CD4-positive, alpha-beta T cell (primary cell): Measurements from ENCODE around the gene CTLA4. TPM values are rescaled to one million over a fixed set of nuclear protein-coding genes. Genes with fewer than 3 reads are reported as not detected.

Experiments used
- ATAC-seq: fragments of 200-7000 bp; cut with Tn5 transposase; one replicate; pipeline ENCODE4 v1.10.0; 2022; ENCODE audit warnings: mild to moderate bottlenecking; ENCODE audit not compliant: poor library complexity
- CTCF ChIA-PET: fragments of 350-600 bp; sonication (Branson Sonifier 250); formaldehyde crosslinking; loops from one replicate; lab custom pipeline; 2021; ENCODE audit warnings: antibody characterized with exemption, inconsistent platforms; lab: Charles Lee
- POLR2A ChIA-PET: fragments of 350-600 bp; sonication (Branson Sonifier 250); formaldehyde crosslinking; loops from one replicate; lab custom pipeline; 2021; ENCODE audit warnings: antibody characterized with exemption, inconsistent platforms; lab: Charles Lee
- DNase-seq, 14 experiments: peaks; one replicate each; pipeline ENCODE4 v3.0.0-alpha.2; 2013 to 2020; ENCODE audit warnings: mixed read lengths in 2 of 14
- H3K27ac ChIP-seq, 2 donors: one replicate each; pipeline versions ENCODE4 v1.5.1 to v1.7.0; 2013; ENCODE audit warnings: low read length in 2 of 2, low read depth in 1 of 2, mild to moderate bottlenecking in 1 of 2
- H3K27me3 ChIP-seq, 2 experiments: 1 replicate in 1 of 2; 2 replicates in 1 of 2; pipeline versions ENCODE4 v1.6.1 to v1.7.0; 2013; ENCODE audit warnings: low read length in 2 of 2, control low read depth in 1 of 2, mild to moderate bottlenecking in 1 of 2, moderate library complexity in 1 of 2; ENCODE audit not compliant: insufficient read depth in 2 of 2, control insufficient read depth in 1 of 2
- H3K36me3 ChIP-seq: one replicate; pipeline ENCODE4 v1.6.1; 2013; ENCODE audit warnings: low read length, control low read depth; ENCODE audit not compliant: insufficient read depth
- H3K4me1 ChIP-seq: one replicate; pipeline ENCODE4 v1.6.1; 2013; ENCODE audit warnings: low read length, control low read depth; ENCODE audit not compliant: insufficient read depth
- H3K4me3 ChIP-seq: one replicate; pipeline ENCODE4 v1.5.1; 2013; ENCODE audit warnings: mild to moderate bottlenecking, low read length, moderate library complexity
- H3K9me3 ChIP-seq, 2 experiments: 1 replicate in 1 of 2; 2 replicates in 1 of 2; pipeline versions ENCODE4 v1.6.1 to v1.7.0; 2013; ENCODE audit warnings: low read length in 2 of 2, mild to moderate bottlenecking in 2 of 2, control low read depth in 1 of 2, moderate library complexity in 1 of 2; ENCODE audit not compliant: control insufficient read depth in 1 of 2, insufficient read depth in 1 of 2
- H3K27ac Mint-ChIP-seq: one replicate; pipeline ENCODE4 v1.8.0; 2020; ENCODE audit warnings: mixed read lengths
- H3K27me3 Mint-ChIP-seq: one replicate; pipeline ENCODE4 v1.8.0; 2021; ENCODE audit warnings: mixed read lengths
- H3K36me3 Mint-ChIP-seq: one replicate; pipeline ENCODE4 v1.8.0; 2021; ENCODE audit warnings: low read depth, mixed read lengths
- H3K4me1 Mint-ChIP-seq: one replicate; pipeline ENCODE4 v1.8.0; 2021; ENCODE audit warnings: low read depth, mixed read lengths
- H3K4me3 Mint-ChIP-seq: one replicate; pipeline ENCODE4 v1.8.0; 2020; ENCODE audit warnings: mild to moderate bottlenecking, mixed read lengths
- H3K9me3 Mint-ChIP-seq: one replicate; pipeline ENCODE4 v1.8.0; 2020; ENCODE audit warnings: mixed read lengths
- intact Hi-C, 2 experiments: fragments of 100-400 bp; cut with DNase I in 1 of 2; cut with micrococcal nuclease in 1 of 2; formaldehyde crosslinking; loops; one replicate each; pipeline versions ENCODE4 v1.15.1 to v1.9.0; 2023 to 2025; cut with DNase I, micrococcal nuclease
- total RNA-seq, 174 experiments: library from RNA in 2 of 174; stranded (reverse) in 2 of 174; gene quantifications; one replicate each; pipeline ENCODE4 v1.2.3 and lab custom pipeline; 2021 to 2026
- TF ChIP-seq, protein P1 (sequence below): fragments of 200-600 bp; IDR thresholded peaks from one replicate; pipeline ENCODE4 v1.8.0; 2022; ENCODE audit warnings: antibody characterized with exemption, mild to moderate bottlenecking

CTLA4 gene
- total RNA-seq, 2 experiments from 2014 or later, result 49.8 to 52.0 TPM

DNA sequence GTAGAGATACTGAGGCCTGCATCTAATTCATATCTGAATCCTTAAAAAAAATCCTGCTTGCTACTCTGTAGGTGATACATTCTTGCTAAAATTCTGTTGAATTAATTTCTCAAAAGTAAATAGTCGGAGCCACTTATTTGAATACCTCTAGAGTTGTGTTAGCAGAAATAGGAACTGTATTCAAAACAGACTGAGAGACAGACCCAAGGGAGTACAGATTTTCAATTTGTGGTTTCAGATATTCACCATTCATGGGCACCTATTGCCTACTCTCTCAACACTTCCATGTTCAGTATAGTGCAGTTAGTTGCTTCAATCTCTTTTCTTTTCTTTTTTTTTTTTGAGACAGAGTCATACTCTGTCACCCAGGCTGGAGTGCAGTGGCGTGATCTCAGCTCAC, 46.6 kb upstream of the CTLA4 start:
- DNase-seq (no peak), ATAC-seq (no peak)
- ChIA-PET POLR2A (no interaction called here), CTCF (no interaction called here)
- no peaks in the 10 kb centered on the region for H3K4me1 ChIP-seq
- Mint-ChIP-seq H3K36me3 (no peaks in the 10 kb centered on the region), H3K27me3 (no peaks in the 10 kb centered on the region), H3K9me3 (no peaks in the 10 kb centered on the region), H3K4me3 (no peak overlapping the region), H3K27ac (no peak overlapping the region), H3K4me1 (no peaks in the 10 kb centered on the region)
- H3K27ac ChIP-seq, result no peak overlapping the region
- TF ChIP-seq, protein P1, sequence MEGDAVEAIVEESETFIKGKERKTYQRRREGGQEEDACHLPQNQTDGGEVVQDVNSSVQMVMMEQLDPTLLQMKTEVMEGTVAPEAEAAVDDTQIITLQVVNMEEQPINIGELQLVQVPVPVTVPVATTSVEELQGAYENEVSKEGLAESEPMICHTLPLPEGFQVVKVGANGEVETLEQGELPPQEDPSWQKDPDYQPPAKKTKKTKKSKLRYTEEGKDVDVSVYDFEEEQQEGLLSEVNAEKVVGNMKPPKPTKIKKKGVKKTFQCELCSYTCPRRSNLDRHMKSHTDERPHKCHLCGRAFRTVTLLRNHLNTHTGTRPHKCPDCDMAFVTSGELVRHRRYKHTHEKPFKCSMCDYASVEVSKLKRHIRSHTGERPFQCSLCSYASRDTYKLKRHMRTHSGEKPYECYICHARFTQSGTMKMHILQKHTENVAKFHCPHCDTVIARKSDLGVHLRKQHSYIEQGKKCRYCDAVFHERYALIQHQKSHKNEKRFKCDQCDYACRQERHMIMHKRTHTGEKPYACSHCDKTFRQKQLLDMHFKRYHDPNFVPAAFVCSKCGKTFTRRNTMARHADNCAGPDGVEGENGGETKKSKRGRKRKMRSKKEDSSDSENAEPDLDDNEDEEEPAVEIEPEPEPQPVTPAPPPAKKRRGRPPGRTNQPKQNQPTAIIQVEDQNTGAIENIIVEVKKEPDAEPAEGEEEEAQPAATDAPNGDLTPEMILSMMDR, result no peak
- H3K4me3 ChIP-seq, result no peak overlapping the region
- intact Hi-C loops, result no loop called here
- H3K36me3 ChIP-seq, result no peaks in the 10 kb centered on the region
- H3K27me3 ChIP-seq, result no peaks in the 10 kb centered on the region
- no peaks in the 10 kb centered on the region for H3K9me3 ChIP-seq

DNA sequence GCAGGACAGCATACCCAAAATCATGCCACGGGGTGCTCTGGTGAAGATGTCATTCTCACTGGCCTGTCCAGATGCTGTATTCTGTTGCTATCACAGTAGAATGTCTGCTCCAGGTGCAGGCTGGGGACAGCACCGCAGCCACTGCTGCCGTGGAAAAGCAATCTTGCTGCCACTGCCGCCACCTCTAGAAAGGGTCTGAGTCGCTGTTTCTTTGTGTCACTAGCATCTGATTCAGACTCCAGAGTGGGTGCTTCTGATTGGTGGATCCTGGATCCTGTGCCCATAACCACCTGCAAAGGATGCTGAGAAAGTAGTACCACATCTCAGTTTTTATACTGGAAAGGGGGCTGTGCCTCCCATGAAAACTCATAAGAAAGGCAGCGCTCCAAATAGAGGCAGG, 45.3 kb upstream of the CTLA4 start:
- Mint-ChIP-seq H3K9me3 (no peaks in the 10 kb centered on the region), H3K4me3 (no peak overlapping the region), H3K36me3 (no peaks in the 10 kb centered on the region), H3K27ac (no peak overlapping the region), H3K27me3 (no peaks in the 10 kb centered on the region), H3K4me1 (no peaks in the 10 kb centered on the region)
- Histone ChIP-seq H3K4me1 (no peaks in the 10 kb centered on the region), H3K36me3 (no peaks in the 10 kb centered on the region), H3K27ac (no peak overlapping the region), H3K4me3 (no peak overlapping the region), H3K27me3 (no peaks in the 10 kb centered on the region), H3K9me3 (no peaks in the 10 kb centered on the region)
- ATAC-seq (no peak), DNase-seq (no peak)
- intact Hi-C loops, result no loop called here
- TF ChIP-seq, protein P1, result no peak
- POLR2A ChIA-PET, result no interaction called here
- CTCF ChIA-PET, result no interaction called here

DNA sequence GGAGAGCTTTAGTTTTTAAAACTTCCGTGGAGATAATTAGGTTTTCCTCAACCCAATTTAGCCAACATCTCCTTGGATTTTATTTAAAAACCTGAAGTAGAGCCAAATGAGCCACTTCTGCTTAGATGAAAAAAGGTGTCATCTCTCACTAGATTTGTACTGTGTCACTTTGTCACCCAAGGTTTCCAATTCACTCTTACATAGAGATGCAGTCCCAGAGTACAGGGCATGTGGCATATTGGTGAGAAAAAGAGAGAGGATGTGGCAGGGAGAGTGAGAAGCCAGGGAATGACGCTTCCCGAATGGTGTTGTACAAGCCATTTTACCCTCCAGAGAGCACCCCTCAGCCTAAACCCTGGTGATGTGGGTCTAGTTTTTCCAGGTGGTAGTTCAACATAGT, 44.4 kb upstream of the CTLA4 start:
- H3K4me1 Mint-ChIP-seq, result no peaks in the 10 kb centered on the region
- CTCF ChIA-PET, result no interaction called here
- H3K4me3 Mint-ChIP-seq, result no peak overlapping the region

More for the DNA sequence above, 44.4 kb upstream of the CTLA4 start:
- Mint-ChIP-seq H3K27me3 (no peaks in the 10 kb centered on the region), H3K9me3 (no peaks in the 10 kb centered on the region), H3K36me3 (no peaks in the 10 kb centered on the region), H3K27ac (no peak overlapping the region)
- H3K4me3 ChIP-seq, result no peak overlapping the region
- TF ChIP-seq, protein P1, result no peak
- H3K9me3 ChIP-seq, result no peaks in the 10 kb centered on the region
- H3K4me1 ChIP-seq, result no peaks in the 10 kb centered on the region
- peak in 1 of 14 experiments; percentile 22 for DNase-seq
- no peaks in the 10 kb centered on the region for H3K27me3 ChIP-seq
- H3K27ac ChIP-seq, result no peak overlapping the region
- no peaks in the 10 kb centered on the region for H3K36me3 ChIP-seq
- POLR2A ChIA-PET, result no interaction called here
- intact Hi-C loops, result no loop called here
- ATAC-seq, result no peak
